Forelimb muscle (tissue), 1 donor: ENCODE data around the gene COMP. TPM values are rescaled to one million over a fixed set of nuclear protein-coding genes. Genes with fewer than 3 reads are reported as not detected.

ENCODE experiments used
- DNase-seq: peaks from one replicate; pipeline ENCODE4 v3.0.0-alpha.2; 2013; ENCODE audit warnings: low read depth
- polyA plus RNA-seq: library from polyadenylated mRNA; unstranded; fragments of 120-200 nt; gene quantifications from one replicate; pipeline ENCODE4 v1.2.1, GENCODE V29; 2013; ENCODE audit not compliant: insufficient read length

COMP gene
- polyA plus RNA-seq, 1 donor: 4.0 TPM

- no peak for DNase-seq
These were observed 21.9 kb downstream of the COMP start for GRCh38 chr19:18768997-18769891.

DNA sequence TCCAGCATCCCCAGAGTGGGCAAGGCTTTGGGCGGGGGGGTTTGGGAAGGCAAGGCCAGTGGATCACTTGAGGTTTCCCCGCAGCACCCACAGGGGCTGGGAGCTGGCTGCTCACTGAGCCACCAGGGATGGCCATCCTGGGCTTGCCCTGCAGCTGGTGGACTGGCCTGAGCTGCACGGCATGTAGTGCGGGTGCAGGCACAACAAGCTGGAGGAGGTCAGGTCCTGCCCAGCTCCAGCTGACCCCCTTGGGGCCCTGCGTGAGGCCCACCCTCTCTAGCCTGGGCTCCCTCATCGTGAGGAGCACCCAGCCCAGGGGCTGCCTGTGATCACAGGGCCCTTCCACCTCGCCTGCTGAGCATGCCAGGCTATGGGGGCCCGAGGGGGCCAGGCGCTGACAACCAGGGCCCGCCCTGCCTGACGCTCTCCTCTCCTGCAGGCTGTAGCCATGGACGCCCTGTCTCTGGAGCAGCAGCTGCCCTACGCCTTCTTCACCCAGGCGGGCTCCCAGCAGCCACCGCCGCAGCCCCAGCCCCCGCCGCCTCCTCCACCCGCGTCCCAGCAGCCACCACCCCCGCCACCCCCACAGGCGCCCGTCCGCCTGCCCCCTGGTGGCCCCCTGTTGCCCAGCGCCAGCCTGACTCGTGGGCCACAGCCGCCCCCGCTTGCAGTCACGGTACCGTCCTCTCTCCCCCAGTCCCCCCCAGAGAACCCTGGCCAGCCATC, 22.9 kb downstream of the COMP start:
- DNase-seq: no peak

DNA sequence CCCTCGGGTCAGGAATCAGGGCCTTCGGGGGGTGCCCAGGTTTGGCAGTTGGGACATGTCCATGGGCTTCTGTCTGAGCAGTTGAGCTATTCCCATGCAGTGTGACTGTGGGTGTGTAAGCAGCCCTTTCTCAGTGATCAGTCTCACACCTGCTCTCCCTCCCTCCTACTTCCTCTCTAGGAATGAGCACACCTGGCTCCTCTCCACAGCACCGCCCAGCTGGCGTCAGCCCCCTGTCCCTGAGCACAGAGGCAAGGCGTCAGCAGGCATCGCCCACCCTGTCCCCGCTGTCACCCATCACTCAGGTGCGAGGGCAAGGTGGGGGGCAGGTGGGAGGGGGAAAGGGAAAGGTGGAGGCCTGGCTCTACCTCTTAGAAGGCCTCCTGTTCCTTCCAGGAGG, 25.9 kb downstream of the COMP start:
- DNase-seq: no peak

GRCh38 chr19:18764591-18765051, 26.5 kb downstream of the COMP start:
- DNase-seq: no peak

DNA sequence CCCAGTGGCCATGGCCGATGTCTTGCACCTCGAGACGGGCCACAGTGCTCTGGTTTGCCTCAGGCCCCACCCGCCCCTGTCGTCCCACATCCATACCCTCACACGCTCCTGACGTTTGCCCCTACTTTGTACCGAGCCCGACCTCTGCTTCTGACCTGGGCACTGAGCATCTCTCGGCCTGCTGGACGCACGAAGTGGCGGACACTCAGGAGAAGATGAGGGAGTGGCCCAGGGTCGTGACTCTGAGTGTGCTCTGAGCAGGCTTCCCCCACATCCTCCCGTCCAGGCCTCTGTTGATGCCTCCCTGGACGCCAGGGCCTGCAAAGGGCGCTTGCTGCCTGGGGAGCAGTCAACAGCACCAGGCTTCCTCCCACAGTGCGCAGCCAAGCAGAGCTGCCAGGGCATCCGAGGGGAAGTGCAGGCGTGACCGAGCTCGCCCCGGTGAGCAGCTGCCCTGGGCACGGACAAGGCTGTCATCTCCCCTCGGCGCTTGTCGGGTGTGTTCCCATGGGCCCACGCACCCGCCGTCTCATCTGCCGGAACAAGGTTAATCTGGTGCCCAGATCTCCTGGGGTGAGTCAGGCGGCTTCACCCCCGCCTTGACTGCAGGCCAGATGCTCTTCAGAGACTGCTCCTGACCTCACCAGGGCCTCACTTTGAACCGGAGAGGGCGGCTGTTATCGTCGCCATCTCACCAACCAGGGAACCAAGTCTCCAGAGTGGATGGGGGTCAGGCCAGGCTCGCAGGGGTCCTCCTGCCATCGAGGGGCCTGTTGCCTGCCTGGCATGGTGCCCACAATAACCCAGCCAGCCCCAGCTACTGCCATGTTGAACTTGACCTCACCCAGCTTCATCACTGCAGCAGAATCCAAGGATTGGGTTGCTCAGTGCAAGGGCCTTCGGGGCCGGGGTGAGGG, 27.2 kb downstream of the COMP start:
- DNase-seq: no peak

- no peak for DNase-seq
These were observed 28.7 kb downstream of the COMP start for GRCh38 chr19:18762125-18763023.

DNA sequence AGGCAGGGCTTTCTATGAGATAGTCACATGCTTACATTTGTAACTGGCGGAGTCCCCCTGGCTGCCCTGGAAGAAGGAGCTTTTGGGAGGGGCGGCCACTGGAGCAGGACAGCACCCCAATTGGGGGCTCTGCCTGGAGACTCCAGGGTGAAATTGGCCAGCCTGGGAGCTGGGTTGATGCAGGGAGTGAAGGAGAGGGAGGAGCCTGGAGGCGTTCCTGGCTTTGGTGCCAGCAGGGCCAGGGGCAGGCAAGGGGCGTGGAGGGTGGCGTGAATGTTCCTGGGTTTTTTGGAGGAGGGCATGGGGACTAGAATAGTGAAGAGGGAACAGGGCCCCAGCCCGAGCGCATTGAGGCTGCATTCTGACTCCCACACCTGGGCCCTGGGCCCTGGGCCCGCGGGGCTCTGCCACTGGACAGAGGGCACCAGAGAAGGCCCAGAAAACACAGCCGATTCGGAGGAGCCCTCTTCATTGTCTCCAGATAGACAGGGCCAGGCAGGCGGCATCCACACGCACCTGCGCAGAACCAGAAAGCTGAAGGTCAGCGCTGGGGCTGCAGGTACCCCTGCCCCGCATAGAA, 29.5 kb downstream of the COMP start:
- no peak for DNase-seq

DNA sequence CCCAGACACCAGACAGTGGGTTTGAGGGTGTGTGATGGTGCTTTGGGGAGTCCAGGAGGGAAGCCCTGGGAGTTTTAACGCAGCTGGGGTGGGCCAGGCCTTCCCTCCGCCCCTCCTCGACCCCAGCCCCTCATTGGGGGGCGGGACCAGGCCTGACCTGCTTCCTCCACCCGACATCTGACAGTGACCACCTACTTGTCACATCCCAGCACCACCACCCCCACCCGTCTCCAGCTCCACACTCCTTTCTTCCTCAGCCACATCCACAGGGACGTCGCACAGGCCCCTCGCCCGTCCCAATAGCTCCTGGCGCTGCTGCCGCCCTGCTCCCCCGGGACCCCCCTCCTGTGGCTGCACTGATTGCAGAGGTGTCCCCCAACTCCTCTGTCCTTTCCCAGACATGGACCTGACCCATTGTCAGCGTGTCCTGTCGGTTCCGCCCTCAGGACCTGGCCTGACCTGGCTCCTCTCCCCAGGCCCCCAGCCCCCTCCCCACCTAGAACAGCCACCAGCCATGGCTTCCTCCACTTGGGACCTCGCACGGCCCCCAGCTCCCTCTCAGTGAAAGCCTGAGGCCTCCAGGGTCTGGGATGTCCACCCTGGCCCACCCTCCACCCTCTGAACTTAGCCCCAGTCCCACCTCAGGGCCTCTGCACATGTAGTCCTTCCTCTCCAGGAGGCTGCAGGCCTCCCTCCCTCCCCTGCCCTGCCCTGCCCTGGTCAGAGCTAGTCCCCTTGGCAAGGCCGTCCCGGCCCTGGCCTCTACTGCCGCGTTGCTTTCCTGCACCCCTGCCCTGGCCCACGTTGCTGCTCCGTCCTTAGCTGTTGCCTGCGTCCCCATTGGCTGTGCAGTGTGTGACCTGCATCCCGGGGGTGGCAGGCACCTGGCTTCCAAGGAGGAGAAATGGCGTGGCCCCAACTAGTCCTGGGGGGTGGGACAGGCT, 30.4 kb downstream of the COMP start:
- no peak for DNase-seq

DNA sequence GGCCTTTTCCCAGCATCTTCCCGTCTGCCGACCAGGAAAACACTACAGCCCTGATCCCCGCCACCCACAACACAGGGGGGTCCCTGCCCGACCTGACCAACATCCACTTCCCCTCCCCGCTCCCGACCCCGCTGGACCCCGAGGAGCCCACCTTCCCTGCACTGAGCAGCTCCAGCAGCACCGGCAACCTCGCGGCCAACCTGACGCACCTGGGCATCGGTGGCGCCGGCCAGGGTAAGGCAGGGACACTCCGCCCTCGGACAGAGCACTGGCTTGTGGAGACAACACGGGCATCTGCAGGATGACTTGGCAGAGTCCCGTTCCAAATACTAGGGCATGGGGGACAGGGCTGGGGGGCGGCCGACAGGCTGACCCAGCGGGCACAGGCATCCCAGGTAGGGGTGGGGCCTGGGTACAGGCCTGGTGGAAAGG, 31.1 kb downstream of the COMP start:
- DNase-seq: no peak

GRCh38 chr19:18759304-18759994, 31.7 kb downstream of the COMP start:
- no peak for DNase-seq

- no peak for DNase-seq
These were observed 34.2 kb downstream of the COMP start for GRCh38 chr19:18756896-18757295.

- no peak for DNase-seq
These were observed 36.6 kb downstream of the COMP start for GRCh38 chr19:18754501-18754900.

DNA sequence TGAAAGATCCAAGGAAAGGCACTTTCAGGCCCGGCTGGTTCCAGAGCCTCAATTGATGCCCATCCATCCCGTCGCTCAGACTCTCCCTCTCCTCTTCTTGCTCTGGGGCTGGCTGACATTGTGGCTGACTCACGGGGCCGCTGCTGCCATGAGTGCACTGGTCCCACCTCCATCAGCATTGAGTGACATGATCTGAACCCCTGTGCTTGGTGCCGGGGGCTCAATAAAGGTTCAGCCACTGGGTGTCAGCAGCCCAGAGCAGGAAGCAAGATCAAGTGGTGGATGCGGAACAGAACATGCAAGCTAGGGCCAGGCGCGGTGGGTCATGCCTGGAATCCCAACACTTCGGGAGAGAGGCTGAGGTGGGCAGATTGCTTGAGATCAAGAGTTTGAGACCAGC, 39.5 kb downstream of the COMP start:
- DNase-seq: no peak

- DNase-seq: no peak
These were observed 40.7 kb downstream of the COMP start for GRCh38 chr19:18750295-18750970.

- DNase-seq: no peak
These were observed 41.5 kb downstream of the COMP start for GRCh38 chr19:18749362-18750231.

- no peak for DNase-seq
These were observed 44.4 kb downstream of the COMP start for GRCh38 chr19:18746401-18747325.
